GM19467 (cell line): ENCODE data around the gene GPR152.
A peak's percentile ranks its signal among the peaks of the same experiment; 100 is the strongest.
"Not testable (repeated sequence)": the region's sequence is repeated elsewhere in the genome, so short reads cannot be mapped to it uniquely, and the experiment has no call there.

Source experiments
- ATAC-seq: cut with Tn5 transposase; IDR thresholded peaks from one replicate; pipeline ENCODE4 v1.9.1; 2021; ENCODE audit warnings: mild to moderate bottlenecking, moderate library complexity; ENCODE audit not compliant: unreplicated experiment

Gene GPR152

DNA sequence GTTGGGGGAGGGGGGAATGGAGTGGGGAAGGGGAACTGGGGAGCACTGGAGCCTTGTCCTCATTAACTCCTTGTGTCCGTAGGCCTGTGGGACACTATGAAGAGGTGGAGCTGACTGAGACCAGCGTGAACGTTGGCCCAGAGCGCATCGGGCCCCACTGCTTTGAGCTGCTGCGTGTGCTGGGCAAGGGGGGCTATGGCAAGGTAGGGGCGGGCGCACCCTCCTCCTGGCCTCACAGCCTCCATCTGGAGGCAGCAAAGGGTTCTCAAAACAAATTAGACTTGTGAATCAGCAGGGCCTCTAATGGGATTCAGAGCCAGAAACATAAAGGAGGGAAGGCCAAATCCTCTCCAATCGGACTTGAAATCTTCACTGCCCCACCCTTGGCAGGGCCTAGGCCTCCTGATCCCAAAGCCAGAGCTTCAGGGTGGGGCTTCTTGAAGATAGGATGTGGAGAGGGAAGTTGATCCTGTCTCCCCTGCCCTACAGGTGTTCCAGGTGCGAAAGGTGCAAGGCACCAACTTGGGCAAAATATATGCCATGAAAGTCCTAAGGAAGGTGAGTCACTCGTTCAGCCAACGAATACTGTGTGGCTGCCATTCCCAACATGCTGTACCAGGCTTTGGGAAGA, 23.4 kb downstream of the GPR152 start:
- no peak for ATAC-seq

DNA sequence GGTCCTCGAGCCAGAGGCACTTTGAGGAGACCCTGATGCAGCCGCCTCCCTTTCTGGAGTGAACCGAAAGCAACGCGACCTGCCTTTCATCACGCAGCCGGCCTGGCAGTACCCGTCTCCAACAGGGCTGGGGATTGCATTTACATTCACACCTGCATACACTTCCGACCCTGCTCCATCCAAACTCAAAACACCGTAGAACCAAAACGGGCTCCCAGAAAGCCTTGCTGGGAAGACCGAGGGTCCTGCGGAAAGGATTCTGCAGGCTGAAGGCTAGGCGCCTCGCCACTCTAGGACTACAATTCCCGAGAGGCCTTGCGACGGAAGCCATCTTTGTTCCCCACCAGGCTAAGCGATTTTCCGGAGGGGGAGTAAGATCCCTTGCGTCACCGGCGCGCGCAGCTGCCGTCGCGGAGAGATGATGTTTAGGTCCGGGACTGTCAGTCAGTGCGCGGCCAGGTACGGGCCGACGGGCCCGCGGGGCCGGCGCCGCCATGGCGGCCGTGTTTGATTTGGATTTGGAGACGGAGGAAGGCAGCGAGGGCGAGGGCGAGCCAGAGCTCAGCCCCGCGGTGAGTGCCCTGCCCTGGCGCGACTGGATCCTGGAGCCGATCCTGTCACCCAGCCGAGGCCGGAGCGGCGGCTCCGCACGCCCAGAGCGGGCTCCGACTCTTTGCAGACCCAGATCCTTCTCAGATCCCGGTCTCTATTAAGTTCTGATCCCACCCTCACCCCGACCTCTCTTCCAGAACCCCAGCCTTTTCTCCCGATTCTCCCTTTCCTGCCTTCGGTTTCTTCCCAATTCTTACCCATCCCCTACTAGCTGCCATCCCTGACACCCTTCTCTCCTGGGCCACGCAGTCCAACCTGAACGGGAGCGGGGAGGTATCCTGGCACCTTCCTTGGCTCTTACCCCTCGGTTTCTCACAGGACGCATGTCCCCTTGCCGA, 24.2 kb downstream of the GPR152 start, which contains the start of gene RPS6KB2:
RPS6KB2 (plus strand) TSS at position 443 of the 950 bp plus-strand sequence; CDS start at position 495, 52 bp downstream.
- peak; percentile 81 for ATAC-seq

DNA sequence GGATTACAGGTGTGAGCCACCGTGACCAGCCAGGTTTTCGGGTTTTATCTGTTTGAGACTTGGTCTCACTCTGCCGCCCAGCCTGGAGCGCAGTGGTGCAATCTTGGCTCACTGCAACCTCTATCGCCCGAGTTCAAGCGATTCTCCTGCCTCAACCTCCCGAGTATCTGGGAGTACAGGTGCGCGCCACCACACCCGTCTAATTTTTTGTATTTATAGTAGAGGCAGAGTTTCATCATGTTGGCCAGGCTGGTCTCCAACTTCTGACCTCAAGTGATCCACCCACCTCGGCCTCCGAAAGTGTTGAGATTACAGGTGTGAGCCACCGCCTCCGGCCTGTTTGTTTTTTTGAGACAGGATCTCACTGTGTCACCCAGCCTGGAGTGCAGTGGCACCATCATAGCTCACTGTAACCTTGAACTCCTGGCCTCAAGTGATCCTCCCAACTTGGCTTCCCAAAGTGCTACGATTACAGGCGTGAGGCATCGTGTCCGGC, 25.1 kb downstream of the GPR152 start:
- not testable (repeated sequence) for ATAC-seq

DNA sequence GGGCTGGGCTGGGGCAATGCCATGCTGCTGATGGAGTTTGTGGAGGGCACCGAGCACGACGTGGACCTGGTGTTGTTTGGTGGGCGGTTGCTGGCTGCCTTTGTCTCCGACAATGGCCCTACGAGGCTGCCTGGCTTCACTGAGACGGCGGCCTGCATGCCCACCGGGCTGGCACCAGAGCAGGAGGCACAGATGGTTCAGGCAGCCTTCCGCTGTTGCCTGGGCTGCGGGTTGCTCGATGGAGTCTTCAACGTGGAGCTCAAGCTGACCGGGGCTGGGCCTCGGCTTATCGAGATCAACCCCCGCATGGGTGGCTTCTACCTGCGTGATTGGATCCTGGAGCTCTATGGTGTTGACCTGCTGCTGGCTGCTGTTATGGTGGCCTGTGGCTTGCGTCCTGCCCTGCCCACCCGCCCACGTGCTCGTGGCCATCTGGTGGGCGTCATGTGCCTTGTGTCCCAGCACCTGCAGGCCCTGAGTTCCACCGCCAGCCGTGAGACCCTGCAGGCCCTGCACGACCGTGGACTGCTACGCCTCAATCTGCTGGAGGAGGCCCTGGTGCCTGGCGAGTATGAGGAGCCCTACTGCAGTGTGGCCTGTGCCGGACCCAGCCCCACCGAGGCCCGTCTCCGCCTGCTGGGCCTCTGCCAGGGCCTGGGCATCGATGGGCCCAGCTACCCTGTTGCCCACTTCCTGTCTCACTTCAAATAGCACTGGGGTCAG, 28.5 kb downstream of the GPR152 start:
- no peak for ATAC-seq

DNA sequence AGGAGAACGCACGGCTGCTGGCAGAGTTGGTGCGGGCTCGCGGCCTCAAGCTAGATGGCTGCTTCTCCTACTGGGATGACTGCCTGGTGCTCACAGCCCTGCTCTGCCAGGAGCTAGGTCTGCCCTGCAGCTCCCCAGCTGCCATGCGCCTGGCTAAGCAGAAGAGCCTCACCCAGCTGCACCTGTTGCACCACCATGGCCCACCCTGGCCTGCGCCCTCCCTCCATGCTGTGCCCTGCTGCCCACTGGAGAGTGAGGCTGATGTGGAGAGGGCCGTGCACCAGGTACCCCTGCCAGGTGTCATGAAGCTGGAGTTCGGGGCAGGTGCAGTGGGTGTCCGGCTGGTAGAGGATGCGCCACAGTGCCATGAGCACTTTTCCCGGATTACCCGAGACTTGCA, 29.1 kb downstream of the GPR152 start:
- ATAC-seq = no peak

DNA sequence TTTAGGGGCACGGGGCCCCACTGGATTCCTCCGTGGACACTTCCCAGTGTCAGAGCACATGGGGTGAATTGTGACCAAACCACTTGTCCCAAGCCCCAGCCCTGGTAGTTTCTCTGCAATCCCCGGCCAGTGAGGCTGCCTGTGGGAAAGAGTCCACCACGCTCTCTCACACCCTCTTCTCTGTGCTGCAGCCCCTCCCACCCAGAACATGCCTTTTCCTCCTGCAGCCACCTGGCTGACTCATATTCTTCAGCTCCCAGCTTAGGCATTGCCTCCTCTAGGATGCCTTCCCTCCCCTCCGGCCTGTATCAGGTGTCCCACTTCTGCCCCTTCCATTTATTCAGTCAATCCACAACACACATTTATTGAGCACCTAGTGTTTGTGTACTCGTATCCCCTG, 29.6 kb downstream of the GPR152 start:
- no peak for ATAC-seq

DNA sequence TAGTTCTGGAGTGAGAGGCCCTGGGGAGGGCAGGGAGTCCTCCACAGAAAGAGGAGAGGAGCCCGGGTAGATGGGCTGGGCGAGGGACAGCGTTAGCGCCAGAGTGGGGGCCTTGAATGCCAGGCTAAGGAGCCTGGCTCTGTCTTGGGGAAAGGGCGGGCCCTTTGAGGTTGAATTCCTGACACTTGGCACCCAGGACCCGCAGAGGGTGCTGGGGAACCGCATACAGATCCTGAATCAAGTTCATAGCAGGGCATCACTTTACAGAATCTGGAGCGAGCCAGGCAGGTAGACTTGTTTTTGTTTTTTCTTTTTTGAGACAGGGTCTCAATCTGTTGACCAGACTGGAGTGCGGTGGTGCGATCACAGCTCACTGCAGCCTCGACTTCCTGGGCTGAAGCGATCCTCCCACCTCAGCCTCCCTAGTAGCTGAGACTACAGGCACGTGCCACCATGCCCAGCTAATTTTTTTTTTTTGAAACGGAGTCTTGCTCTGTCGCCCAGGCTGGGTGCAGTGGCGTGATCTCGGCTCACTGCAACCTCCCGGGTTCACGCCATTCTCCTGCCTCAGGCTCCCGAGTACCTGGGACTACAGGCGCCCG, 31.0 kb downstream of the GPR152 start:
- ATAC-seq = peak; percentile 6

DNA sequence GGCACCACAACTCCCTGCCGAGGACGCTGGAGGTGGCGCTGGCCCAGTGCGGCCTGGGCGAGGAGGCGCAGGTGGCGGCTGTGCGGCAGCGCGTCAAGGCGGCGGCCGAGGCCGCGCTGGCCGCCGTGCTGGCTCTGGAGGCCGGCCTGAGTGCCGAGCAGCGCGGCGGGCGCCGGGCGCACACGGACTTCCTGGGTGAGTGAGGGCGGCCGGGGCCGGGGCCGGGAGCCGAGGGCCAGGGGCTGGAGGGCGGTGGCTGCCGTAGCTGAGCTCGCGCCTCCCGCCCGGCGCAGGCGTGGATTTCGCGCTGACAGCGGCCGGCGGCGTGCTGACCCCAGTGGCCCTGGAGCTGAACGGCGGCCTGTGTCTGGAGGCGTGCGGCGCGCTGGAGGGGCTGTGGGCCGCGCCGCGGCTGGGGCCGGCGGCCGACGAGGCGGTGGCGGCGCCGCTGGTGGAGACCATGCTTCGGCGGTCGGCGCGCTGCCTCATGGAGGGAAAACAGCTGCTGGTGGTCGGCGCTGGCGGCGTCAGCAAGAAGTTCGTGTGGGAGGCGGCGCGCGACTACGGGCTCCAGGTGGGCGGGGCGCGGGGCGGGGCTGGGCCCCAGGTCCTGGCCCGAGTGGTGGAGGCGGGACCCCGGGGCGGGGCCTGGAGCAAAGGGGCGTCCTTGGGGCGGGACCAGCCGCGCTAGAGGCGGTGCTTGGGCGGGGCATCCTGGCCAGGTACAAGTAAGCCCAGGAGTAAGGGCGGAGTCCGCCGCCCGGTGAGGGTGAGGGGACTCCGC, 31.7 kb downstream of the GPR152 start:
- peak; percentile 82 for ATAC-seq

DNA sequence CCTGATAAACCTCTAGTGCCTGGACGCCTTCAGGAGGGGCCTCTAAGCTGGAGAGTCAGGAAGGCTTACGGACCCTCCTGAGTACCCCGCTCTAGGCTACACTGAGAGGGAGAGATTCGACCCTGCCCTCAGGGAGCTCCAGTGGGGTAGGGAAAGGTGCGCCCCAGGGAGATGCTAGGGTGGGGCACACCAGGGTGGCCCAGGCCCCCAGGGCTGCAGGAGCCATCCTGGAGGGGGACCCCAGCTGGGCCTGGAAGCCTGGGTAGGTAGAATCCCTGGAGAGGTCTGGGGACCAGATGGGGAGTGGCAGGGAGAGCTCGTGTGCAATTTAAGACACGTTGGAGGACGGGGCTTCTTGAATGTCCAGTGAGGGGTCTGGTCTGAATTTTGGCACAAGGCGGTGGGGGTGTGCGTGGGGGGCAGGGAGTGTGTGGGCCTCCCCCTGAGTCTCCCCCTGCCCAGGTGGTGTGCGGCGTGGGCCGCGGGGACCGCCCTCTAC, 32.3 kb downstream of the GPR152 start:
- no peak for ATAC-seq

DNA sequence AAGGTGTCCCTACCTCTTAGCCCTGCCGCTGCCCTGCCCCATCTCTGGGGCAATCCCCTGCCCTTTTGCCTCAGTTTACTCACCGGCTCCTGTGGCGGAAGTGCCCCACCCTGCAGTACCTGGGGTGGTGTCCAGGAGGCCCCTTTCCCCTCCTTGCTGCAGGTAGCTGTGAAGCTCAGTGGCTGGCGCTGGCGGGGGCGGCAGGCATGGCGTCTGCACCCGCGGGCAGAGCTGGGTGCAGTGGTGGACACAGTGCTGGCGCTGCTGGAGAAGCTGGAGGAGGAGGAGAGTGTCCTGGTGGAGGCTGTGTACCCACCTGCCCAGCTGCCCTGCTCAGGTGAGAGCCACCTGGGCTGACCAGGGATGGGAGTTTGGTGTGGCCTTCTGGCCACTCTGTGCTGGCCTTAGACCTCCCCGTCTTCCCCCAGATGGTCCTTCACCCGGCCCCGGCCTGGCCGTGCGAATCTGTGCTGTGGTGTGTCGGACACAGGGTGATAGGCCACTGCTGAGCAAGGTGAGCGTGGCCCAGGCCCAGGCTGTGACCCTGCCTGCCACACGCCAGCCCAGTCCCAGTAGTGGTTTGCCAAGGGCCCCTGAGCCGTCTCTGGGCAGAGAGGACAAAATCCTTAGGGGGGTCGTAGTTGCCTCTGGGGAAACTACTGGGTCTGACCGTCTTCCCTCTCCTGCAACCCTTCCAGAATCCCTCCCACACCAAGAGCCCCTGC, 33.0 kb downstream of the GPR152 start:
- ATAC-seq = no peak

DNA sequence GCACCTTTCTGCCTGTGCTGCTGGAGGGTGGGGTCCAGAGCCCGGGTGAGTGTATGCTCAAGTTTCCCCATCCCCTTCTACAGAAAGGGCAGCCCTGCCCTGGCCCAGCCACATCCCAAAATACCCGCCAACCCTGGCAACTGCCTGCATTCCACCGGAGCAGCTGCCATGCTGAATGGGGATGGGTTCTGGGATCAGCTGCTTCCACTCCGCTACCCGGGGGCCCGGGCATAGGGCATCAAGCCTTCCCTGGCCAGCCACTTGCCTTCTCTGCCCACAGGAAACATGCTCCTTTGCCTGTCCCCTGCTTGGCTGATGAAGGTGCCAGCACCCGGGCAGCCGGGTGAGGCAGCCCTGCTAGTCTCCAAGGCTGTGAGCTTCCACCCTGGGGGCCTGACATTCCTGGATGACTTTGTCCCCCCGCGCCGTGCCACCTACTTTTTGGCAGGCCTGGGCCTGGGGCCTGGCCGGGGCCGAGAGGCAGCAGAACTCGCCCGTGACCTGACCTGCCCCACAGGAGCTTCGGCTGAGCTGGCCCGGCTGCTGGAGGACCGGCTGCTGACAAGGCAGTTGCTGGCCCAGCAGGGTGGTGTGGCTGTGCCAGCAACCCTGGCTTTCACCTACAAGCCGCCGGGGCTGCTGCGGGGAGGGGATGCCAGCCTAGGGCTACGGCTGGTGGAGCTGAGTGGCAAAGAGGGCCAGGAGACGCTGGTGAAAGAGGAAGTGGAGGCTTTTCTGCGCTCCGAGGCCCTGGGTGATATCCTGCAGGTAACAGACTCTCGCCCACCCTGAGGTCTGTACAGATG, 33.9 kb downstream of the GPR152 start:
- no peak for ATAC-seq

DNA sequence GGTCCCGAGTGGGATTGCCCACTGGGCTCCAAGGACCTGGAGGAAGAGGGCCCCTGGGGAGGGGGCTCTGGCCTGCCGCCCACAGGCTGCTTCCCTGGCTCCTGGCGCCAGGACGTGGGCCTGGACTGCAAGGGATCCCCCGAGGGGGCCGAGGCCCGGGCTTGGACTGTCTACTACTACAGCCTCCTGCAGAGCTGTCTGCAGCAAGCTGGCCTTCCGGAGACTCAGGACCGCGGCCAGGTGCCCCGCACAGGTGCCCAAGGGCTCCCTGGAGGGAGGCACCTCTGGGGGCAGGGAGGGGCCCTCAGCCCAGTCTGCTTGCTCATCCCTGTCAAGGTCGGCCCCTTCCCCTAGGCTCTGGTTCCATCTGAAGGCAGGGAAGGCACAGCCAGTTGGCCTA, 35.1 kb downstream of the GPR152 start:
- no peak for ATAC-seq

DNA sequence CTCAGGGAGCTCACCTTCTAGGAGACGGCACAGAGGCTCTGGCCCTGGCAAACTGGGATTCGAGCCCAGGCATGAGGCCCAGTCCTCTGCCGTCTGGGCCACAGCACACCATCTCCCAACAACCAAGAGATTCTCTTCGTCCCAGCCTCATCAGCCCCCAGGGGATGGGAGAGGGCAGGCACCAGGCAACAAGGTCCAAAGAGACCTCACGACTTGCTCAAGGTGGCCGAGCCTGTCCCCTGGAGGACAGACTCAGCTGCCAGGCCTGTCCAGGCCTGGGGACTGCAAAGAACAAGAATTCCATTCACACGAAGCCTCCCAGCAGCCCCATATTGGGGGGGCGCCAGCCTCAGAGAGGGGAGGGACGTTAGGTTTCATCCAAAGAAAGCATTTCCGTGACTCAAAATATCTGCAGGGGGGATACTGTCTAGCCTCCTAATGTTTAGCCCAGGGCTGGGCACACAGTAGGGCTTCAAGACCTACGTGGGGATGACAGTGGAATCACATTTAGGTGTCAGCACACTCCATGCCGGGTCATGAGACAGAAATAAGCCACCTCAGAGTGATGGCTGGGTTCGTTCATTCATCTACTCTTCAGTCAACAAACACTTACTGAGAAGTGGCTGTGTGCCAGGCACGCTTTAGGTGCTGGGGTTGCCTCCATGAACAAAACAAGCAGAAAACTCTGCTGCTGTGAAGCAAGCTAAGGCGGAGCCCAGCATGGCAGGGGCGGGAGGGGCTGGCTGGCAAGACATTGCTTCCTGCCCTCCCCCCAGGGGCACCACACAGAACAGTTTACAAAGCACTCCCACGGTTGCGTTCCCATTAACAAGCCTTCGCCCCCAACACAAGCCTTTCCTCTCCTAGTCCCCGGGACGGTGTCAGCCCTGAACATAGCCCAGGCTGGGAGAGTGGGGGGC, 35.9 kb downstream of the GPR152 start:
- no peak for ATAC-seq

DNA sequence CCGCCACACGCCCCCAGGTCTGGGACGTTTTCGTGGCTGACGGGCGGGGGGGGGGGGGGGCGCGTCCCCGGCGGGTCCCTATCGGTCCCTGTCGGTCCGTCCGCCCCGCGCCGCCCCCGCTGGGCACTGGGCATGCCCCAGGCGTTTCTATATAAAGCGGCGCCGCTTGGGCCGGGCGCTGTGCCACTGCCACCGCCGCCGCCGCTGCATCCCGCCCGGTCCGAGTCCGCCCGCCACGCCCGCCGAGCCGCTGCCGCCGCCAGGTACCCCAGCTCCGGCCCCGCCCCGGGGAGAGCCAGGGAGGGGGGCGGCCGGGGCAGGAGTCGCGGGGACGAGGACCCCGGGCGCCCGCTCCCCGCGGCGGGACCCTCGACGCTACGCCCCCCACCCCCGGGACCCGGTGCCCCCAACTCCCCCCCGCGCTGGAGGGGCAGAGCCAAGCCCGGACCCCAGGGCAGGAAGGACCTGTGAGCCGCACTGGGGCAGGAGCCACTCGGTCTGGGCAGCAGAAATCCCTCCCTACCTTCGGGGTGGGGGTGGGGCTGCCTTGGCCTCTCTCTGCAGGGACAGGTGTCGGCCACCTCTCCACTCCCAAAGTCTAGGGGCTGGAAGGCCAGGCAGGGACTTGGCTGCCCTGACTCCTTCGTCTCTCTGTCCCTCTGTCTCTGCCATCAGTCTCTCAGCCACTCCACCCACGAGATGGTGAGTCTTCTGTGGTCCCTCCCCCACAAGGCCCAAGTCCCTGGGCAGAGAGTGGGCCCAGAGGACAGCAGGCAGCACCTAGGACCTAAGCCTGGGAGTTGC, 36.8 kb downstream of the GPR152 start, which contains the start of gene CARNS1:
CARNS1 (plus strand) TSS at position 178 of the 804 bp plus-strand sequence; CDS start at position 700, 522 bp downstream.
- no peak for ATAC-seq

DNA sequence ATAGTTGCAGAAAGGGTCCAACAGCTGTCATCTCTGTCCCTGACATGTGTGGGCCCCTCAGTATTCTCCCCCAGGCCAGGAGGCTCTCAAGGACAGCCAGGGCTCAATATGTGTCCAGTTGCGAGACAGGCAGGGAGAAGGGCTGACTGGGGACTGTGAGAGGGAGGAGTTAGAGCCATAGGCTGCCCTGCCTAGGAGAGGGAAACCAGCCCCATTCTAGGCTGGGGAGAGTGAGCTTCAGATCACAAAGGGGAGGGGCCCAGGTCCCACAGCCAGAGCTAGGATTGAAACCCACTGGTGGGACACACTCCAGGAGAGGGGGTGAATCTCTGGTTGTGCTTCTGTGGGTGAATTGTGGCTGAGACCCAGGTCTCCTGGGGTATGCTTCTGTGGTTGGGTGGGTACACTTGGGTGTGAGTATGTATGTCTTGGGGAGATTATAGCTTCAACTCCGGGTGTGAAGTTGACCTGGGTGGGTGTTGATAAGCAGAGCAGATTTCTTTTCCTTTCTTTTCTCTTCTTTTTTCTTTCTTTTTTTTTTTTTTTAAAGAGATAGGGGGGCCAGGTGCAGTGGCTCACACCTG, 39.2 kb downstream of the GPR152 start:
- no peak for ATAC-seq
